HFF-Myc (cell line): ENCODE measurements around the gene GRB2.

Source experiments
- DNase-seq: peaks from one replicate; pipeline ENCODE4 v3.0.0-alpha.2; 2011; ENCODE audit warnings: low read depth; ENCODE audit errors: extremely low read depth
- H3K4me3 ChIP-seq: replicated peaks from 2 replicates; pipeline ENCODE4 v1.5.1; 2011; ENCODE audit warnings: low read depth, mild to moderate bottlenecking, control low read depth, low read length
- TF ChIP-seq, protein P1 (sequence below): IDR thresholded peaks from 2 replicates; pipeline ENCODE4 v1.5.1; 2012; ENCODE audit warnings: mild to moderate bottlenecking, low read depth, low read length, control low read depth; ENCODE audit errors: missing control alignments

The GRB2 gene

DNA sequence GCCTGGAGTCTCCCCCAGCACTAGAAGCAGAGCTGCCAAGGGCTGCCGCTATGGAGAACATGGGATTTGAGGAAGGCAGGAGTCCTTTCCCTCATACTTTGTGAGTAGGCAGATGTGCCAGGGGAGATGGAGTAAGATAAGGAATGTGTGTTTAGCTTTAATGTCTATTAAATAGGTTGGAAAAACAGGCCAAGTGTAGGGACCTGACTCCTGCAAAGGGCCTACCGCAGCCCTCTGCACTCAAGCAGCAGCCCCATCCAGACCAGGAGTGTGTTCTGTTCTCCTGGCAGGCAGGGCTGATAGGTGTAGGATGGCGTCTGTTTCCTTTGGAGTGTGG is 132.7 kb downstream of the GRB2 start:
- no peak overlapping the region for H3K4me3 ChIP-seq
- TF ChIP-seq, protein P1, sequence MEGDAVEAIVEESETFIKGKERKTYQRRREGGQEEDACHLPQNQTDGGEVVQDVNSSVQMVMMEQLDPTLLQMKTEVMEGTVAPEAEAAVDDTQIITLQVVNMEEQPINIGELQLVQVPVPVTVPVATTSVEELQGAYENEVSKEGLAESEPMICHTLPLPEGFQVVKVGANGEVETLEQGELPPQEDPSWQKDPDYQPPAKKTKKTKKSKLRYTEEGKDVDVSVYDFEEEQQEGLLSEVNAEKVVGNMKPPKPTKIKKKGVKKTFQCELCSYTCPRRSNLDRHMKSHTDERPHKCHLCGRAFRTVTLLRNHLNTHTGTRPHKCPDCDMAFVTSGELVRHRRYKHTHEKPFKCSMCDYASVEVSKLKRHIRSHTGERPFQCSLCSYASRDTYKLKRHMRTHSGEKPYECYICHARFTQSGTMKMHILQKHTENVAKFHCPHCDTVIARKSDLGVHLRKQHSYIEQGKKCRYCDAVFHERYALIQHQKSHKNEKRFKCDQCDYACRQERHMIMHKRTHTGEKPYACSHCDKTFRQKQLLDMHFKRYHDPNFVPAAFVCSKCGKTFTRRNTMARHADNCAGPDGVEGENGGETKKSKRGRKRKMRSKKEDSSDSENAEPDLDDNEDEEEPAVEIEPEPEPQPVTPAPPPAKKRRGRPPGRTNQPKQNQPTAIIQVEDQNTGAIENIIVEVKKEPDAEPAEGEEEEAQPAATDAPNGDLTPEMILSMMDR: no peak

GRCh38 chr17:75271955-75272847 is 133.3 kb downstream of the GRB2 start:
- TF ChIP-seq, protein P1: no peak
- no peak for DNase-seq
- peak overlapping the region; percentile 76 for H3K4me3 ChIP-seq

More for the DNA sequence above, 132.7 kb downstream of the GRB2 start:
- no peak for DNase-seq

DNA sequence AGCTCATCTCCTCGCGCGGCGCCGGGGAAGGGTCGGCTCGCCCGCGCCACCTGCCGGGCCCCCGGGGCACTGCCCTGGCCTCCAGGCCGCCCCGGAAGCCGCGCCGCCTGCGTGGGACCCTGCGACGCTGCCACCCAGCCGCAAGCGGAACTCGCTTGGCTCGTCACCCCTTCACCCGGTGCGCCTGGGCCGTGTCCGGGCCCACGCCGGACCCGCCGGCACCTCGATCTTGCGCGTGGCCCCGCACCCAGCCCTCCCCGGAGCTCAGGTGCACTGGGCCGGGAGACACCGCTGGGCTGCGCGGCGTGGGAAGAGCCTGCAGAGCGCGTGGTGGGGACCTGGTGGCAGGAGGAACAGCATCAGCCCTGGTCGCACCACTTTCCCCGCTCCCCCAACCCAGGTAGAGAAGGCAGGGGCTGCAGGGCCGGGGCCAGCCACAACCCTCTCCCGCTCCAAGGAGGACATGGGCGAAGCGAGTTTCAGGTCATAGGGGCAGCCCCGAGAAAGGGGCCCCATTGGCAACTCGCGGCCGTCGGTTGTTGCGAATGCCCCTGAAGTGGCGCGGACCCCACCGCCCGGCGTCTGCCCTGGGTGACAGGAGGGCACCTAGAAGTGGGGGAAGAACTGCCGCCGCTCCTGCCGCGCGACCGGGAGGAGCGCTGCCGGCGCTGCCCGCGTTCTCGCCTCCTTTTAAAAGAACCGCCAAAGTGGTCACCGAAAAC is 134.1 kb downstream of the GRB2 start:
- TF ChIP-seq, protein P1: peak; percentile 28
- peak overlapping the region; percentile 76 for H3K4me3 ChIP-seq
- DNase-seq: no peak

DNA sequence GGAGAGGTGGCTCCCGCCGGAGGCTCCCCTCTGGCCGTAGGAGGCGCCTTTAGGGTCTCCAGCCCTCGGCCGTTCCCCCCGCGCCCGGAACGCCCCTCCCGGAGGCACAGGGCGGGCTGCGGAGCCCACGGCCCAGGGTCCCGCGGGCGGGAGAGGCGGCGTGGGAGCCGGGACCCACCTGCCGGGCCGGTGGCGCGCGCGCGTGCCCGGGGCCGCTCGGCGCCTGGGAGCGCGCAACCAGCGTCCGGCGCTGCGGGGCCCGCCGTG is 134.6 kb downstream of the GRB2 start, which contains the start of gene MIF4GD:
TSS of gene MIF4GD (minus strand) at position 266 of the 267 bp plus-strand sequence. CDS start 1,036 bp downstream, outside the sequence.
- no peak for DNase-seq
- peak within 1 kb of the TSS; percentile 76 for H3K4me3 ChIP-seq
- TF ChIP-seq, protein P1: no peak

GRCh38 chr17:75270218-75270965 is 135.1 kb downstream of the GRB2 start:
- DNase-seq: no peak
- peak overlapping the region; percentile 76 for H3K4me3 ChIP-seq
- TF ChIP-seq, protein P1: peak; percentile 59

DNA sequence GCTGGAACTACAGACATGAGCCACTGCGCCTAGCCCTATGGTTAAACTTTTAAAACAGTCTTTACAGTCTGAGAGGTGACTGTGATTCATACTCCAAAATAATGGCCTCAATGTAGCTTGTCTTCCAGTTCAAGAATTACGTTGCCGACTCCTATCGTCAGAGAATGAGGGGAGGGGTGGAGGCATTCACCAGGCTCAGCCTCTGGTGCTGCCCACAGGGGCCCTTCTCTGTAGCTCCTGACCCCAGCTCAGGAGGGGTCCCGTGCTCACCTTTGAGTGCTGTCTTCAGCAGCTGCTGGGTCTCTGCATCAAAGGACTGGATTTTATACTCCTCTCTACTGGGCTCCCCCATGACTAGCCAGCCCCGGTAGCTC is 135.6 kb downstream of the GRB2 start:
- TF ChIP-seq, protein P1: no peak
- peak overlapping the region; percentile 76 for H3K4me3 ChIP-seq
- no peak for DNase-seq
